Diencephalon (tissue), 1 donor: ENCODE results near the gene ZNF605. TPM values are rescaled to one million over a fixed set of nuclear protein-coding genes. Genes with fewer than 3 reads are reported as not detected.

Source experiments
- small RNA-seq: library from RNA; depleted of rRNA; stranded (forward); fragments of <200 nt; gene quantifications from one replicate; pipeline ENCODE3, GENCODE V24; 2014
- total RNA-seq: library from RNA; depleted of rRNA; stranded (reverse); fragments of >200 nt; gene quantifications from one replicate; pipeline ENCODE4 v1.2.3, GENCODE V29; 2014

Gene ZNF605
- 22.4 TPM for total RNA-seq

DNA sequence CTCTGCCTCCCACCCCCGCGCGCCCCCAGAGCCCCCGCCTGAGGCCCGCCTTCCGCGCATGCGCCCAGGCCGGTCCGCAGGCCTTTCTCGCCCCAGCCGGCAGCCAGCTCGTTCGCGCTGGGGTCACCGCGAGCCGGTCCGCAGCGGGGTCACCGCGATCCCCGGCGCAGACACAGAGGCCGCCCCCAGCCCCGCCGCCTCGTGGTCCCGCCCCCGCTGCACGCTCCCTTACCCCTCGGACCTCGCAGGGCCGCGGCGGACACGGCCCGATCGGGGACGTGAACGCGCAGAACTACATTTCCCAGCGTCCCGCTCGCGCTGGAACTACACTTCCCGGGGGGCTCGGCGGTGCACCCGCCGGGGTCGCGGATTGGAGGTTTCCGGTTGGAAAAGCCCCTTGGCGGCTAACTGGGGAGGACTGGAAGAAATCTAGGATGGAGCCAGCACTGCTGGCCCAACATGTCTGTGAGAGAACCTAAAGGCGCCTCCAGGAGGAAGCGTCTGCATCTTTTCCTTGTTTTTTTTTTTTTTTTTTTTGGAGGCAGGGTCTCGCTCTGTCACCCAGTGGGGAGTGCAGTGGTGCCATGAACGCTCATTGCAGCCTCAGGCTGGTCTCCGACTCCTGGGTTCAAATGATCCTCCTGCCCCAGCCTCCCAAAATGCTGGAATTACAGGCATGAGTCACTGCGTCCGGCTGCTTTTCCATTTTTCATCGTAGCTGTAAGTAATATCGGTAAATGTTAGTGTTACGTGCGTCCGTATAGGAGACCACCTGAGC is at the start of gene ZNF605:
Gene ZNF605, minus strand, starts transcription at position 296 of the 778 bp plus-strand sequence. CDS start 10,671 bp downstream, outside the sequence.

GRCh38 chr12:132986001-132986884 is 30.1 kb upstream of the ZNF605 start, which contains the start of gene ZNF26:
Gene ZNF26, plus strand, starts transcription at chr12:132986367. Its CDS starts 474 bp downstream, at chr12:132986841.

GRCh38 chr12:132887513-132888351 is 68.4 kb downstream of the ZNF605 start, which contains the start of gene CHFR:
Gene CHFR, minus strand, starts transcription at chr12:132887605. Its CDS starts 277 bp downstream, at chr12:132887328.

Small RNA genes lying within 50 kb of the gene (small RNA-seq; reads per million reads assigned to genes)
- gene RNU4ATAC12P, result not detected

Other genes with a start within 250 kb of the ZNF605 start
- gene PGAM5, start 245.5 kb downstream of the ZNF605 start, total RNA-seq, result 33.2 TPM
- 43.4 TPM for gene ANKLE2, start 194.5 kb downstream of the ZNF605 start, total RNA-seq
- 54.7 TPM for gene GOLGA3, start 127.4 kb downstream of the ZNF605 start, total RNA-seq
- 40.6 TPM for gene CHFR, start 68.7 kb downstream of the ZNF605 start, total RNA-seq
- 17.8 TPM for gene ZNF26, start 30.1 kb upstream of the ZNF605 start, total RNA-seq
- 97.1 TPM for gene ZNF84, start 81.2 kb upstream of the ZNF605 start, total RNA-seq
- 36.4 TPM for gene ZNF140, start 124.6 kb upstream of the ZNF605 start, total RNA-seq
- 9.5 TPM for gene ZNF891, start 174.0 kb upstream of the ZNF605 start, total RNA-seq
- 36.0 TPM for gene ZNF10, start 174.3 kb upstream of the ZNF605 start, total RNA-seq
- 27.0 TPM for gene ZNF268, start 225.2 kb upstream of the ZNF605 start, total RNA-seq